H1 (cell line): ENCODE measurements around the gene TRAPPC2L. TPM values are rescaled to one million over a fixed set of nuclear protein-coding genes. Genes with fewer than 3 reads are reported as not detected.

Experiments
- CTCF ChIA-PET: fragments of 300-600 bp; sonication (Branson Sonifier 250); formaldehyde crosslinking; loops from one replicate; lab custom pipeline; 2021; ENCODE audit not compliant: partially characterized antibody; lab: Charles Lee
- POLR2A ChIA-PET: fragments of 300-600 bp; sonication (Branson Sonifier 250); formaldehyde crosslinking; loops from one replicate; lab custom pipeline; 2021; ENCODE audit warnings: inconsistent platforms; ENCODE audit not compliant: partially characterized antibody; lab: Charles Lee
- DNase-seq, 2 experiments: peaks; one replicate each; pipeline versions ENCODE4 v3.0.0 to v3.0.0-alpha.2; 2010 to 2022; ENCODE audit warnings: low spot score in 2 of 2, low read depth in 1 of 2, mixed read lengths in 1 of 2
- FAIRE-seq: peaks from 2 replicates; lab custom pipeline; 2011; peaks lifted over from hg19 to GRCh38; lab: Jason Lieb, UNC
- H2AFZ ChIP-seq: 2 replicates; pipeline ENCODE4 v1.8.1; 2012; ENCODE audit warnings: low read length, inconsistent platforms
- H2AK5ac ChIP-seq: 2 replicates; pipeline ENCODE4 v1.6.1; 2013; ENCODE audit warnings: low read depth, low read length
- H2BK120ac ChIP-seq: replicated peaks from 2 replicates; pipeline ENCODE3; 2013; ENCODE audit warnings: low read depth, low read length, inconsistent platforms
- H2BK12ac ChIP-seq: 2 replicates; pipeline ENCODE4 v1.6.1; 2013; ENCODE audit warnings: low read depth, low read length
- H2BK15ac ChIP-seq: 2 replicates; pipeline ENCODE4 v1.6.1; 2013; ENCODE audit warnings: low read length
- H2BK20ac ChIP-seq: 2 replicates; pipeline ENCODE4 v1.6.1; 2013; ENCODE audit warnings: low read length
- H2BK5ac ChIP-seq: 2 replicates; pipeline ENCODE4 v1.6.1; 2013; ENCODE audit warnings: low read depth, low read length
- H3K14ac ChIP-seq: 2 replicates; pipeline ENCODE4 v1.6.1; 2013; ENCODE audit warnings: inconsistent platforms; ENCODE audit not compliant: insufficient read length
- H3K18ac ChIP-seq: 2 replicates; pipeline ENCODE4 v1.6.1; 2013; ENCODE audit warnings: low read length; ENCODE audit errors: extremely low read depth
- H3K23ac ChIP-seq: 2 replicates; pipeline ENCODE4 v1.6.1; 2013; ENCODE audit warnings: inconsistent platforms; ENCODE audit not compliant: insufficient read length
- H3K23me2 ChIP-seq: 2 replicates; pipeline ENCODE4 v1.6.1; 2013; ENCODE audit warnings: low read depth, low read length
- H3K27ac ChIP-seq: 2 replicates; pipeline ENCODE4 v1.6.1; 2011; ENCODE audit warnings: low read depth, low read length, inconsistent platforms
- H3K27me3 ChIP-seq, 4 experiments: replicated peaks in 1 of 4; 1 replicate in 1 of 4; 2 replicates in 3 of 4; pipeline versions ENCODE4 v1.6.1 to v1.8.1; 2011 to 2013; ENCODE audit warnings: low read length in 3 of 4, mild to moderate bottlenecking in 3 of 4, inconsistent platforms in 2 of 4, mixed read lengths in 2 of 4, moderate library complexity in 1 of 4; ENCODE audit not compliant: control insufficient read depth in 3 of 4, insufficient read depth in 3 of 4; ENCODE audit errors: extremely low read depth in 1 of 4
- H3K36me3 ChIP-seq, 4 experiments: 2 replicates each; pipeline versions ENCODE4 v1.6.1 to v1.8.1; 2011 to 2013; ENCODE audit warnings: mild to moderate bottlenecking in 4 of 4, low read length in 3 of 4, moderate library complexity in 2 of 4, control low read depth in 1 of 4, inconsistent platforms in 1 of 4; ENCODE audit not compliant: insufficient read depth in 4 of 4, control insufficient read depth in 2 of 4
- H3K4ac ChIP-seq: replicated peaks from 2 replicates; pipeline ENCODE3; 2013; ENCODE audit warnings: low read length, low read depth, mixed read lengths, inconsistent platforms; ENCODE audit not compliant: insufficient read length
- H3K4me1 ChIP-seq, 4 experiments: replicated peaks in 1 of 4; 1 replicate in 1 of 4; 2 replicates in 3 of 4; pipeline versions ENCODE4 v1.6.1 to v1.8.1; 2011 to 2013; ENCODE audit warnings: low read length in 3 of 4, inconsistent platforms in 2 of 4, mixed read lengths in 1 of 4; ENCODE audit not compliant: insufficient read depth in 4 of 4, control insufficient read depth in 3 of 4
- H3K4me2 ChIP-seq, 2 experiments: 2 replicates each; pipeline versions ENCODE4 v1.6.1 to v1.8.1; 2011 to 2013; ENCODE audit warnings: low read depth in 2 of 2, low read length in 2 of 2, control low read depth in 1 of 2, inconsistent platforms in 1 of 2, mild to moderate bottlenecking in 1 of 2; ENCODE audit not compliant: insufficient read depth in 1 of 2
- H3K4me3 ChIP-seq, 4 experiments: fragments of 200-600, 300-600 bp in 1 of 4; sonication (generic), shearing (Covaris generic), sonication (Bioruptor Twin) in 1 of 4; 2 replicates each; pipeline versions ENCODE4 v1.5.1 to v1.8.1; 2011 to 2016; ENCODE audit warnings: low read length in 4 of 4, low read depth in 3 of 4, control low read depth in 2 of 4, inconsistent platforms in 2 of 4, mild to moderate bottlenecking in 2 of 4, mixed read lengths in 1 of 4, moderate library complexity in 1 of 4; ENCODE audit not compliant: insufficient read depth in 2 of 4; ENCODE audit errors: extremely low read depth in 1 of 4
- H3K56ac ChIP-seq: replicated peaks from 2 replicates; pipeline ENCODE3; 2013; ENCODE audit warnings: low read depth, mild to moderate bottlenecking, mixed read lengths, low read length, inconsistent platforms; ENCODE audit not compliant: insufficient read length
- H3K79me1 ChIP-seq: 2 replicates; pipeline ENCODE4 v1.6.1; 2013; ENCODE audit warnings: low read depth, low read length, control low read depth
- H3K79me2 ChIP-seq, 2 experiments: 2 replicates each; pipeline versions ENCODE4 v1.6.1 to v1.8.1; 2012 to 2013; ENCODE audit warnings: low read length in 2 of 2, mild to moderate bottlenecking in 2 of 2, inconsistent platforms in 1 of 2; ENCODE audit not compliant: insufficient read depth in 2 of 2, control insufficient read depth in 1 of 2
- H3K9ac ChIP-seq, 4 experiments: replicated peaks in 1 of 4; 1 replicate in 1 of 4; 2 replicates in 3 of 4; pipeline versions ENCODE4 v1.6.1 to v1.8.1; 2011 to 2013; ENCODE audit warnings: low read depth in 3 of 4, low read length in 3 of 4, control low read depth in 2 of 4, mild to moderate bottlenecking in 2 of 4, moderate library complexity in 2 of 4, inconsistent platforms in 1 of 4; ENCODE audit errors: extremely low read depth in 1 of 4
- H3K9me3 ChIP-seq, 2 experiments: 2 replicates each; pipeline versions ENCODE4 v1.6.1 to v1.8.1; 2012 to 2013; ENCODE audit warnings: mild to moderate bottlenecking in 2 of 2, moderate library complexity in 2 of 2, control low read depth in 1 of 2, inconsistent platforms in 1 of 2, low read depth in 1 of 2, low read length in 1 of 2, mixed read lengths in 1 of 2; ENCODE audit not compliant: insufficient read depth in 2 of 2
- H4K20me1 ChIP-seq, 2 experiments: replicated peaks in 1 of 2; 2 replicates each; pipeline versions ENCODE3 to v1.8.1; 2011 to 2013; ENCODE audit warnings: inconsistent platforms in 2 of 2, low read length in 2 of 2, mild to moderate bottlenecking in 1 of 2; ENCODE audit not compliant: insufficient read depth in 2 of 2, control insufficient read depth in 1 of 2
- H4K5ac ChIP-seq: 2 replicates; pipeline ENCODE4 v1.6.1; 2013; ENCODE audit warnings: low read length, low read depth, mixed read lengths, inconsistent platforms; ENCODE audit not compliant: insufficient read length
- H4K8ac ChIP-seq: 2 replicates; pipeline ENCODE4 v1.8.0; 2013; ENCODE audit warnings: mild to moderate bottlenecking, moderate library complexity, low read length, inconsistent platforms; ENCODE audit not compliant: insufficient read depth; ENCODE audit errors: extremely low read depth
- H4K91ac ChIP-seq: replicated peaks from 2 replicates; pipeline ENCODE3; 2013; ENCODE audit warnings: low read length, mixed read lengths, inconsistent platforms; ENCODE audit not compliant: insufficient read length
- CREB1 ChIP-seq: IDR thresholded peaks from 2 replicates; pipeline ENCODE4 v1.6.1; 2012; ENCODE audit warnings: inconsistent platforms
- GABPA ChIP-seq: IDR thresholded peaks from 2 replicates; pipeline ENCODE4 v1.6.1; 2011; ENCODE audit warnings: mild to moderate bottlenecking, low read length, moderate library complexity, borderline replicate concordance; ENCODE audit not compliant: insufficient read depth
- JUND ChIP-seq: IDR thresholded peaks from 2 replicates; pipeline ENCODE4 v1.6.1; 2011; ENCODE audit warnings: mild to moderate bottlenecking, improper control_type of control experiment, low read length
- RAD21 ChIP-seq, 2 experiments: IDR thresholded peaks in 1 of 2; conservative IDR thresholded peaks in 1 of 2; 2 replicates each; pipeline ENCODE4 v1.6.1; 2011; ENCODE audit warnings: low read depth in 2 of 2, low read length in 2 of 2, improper control_type of control experiment in 1 of 2, inconsistent platforms in 1 of 2, mild to moderate bottlenecking in 1 of 2, moderate library complexity in 1 of 2
- SIN3A ChIP-seq, 2 experiments: IDR thresholded peaks in 1 of 2; conservative IDR thresholded peaks in 1 of 2; 2 replicates each; pipeline ENCODE4 v1.6.1; 2011 to 2012; ENCODE audit warnings: low read length in 2 of 2, improper control_type of control experiment in 1 of 2, low read depth in 1 of 2, mild to moderate bottlenecking in 1 of 2
- WGBS, 2 experiments: shearing (Covaris generic) in 1 of 2; methylation state at CpG; one replicate each; pipeline versions ENCODE4 v1.1.6 to v1.1.7; 2013 to 2015; ENCODE audit warnings: low lambda C conversion rate in 2 of 2, mixed read lengths in 2 of 2, inconsistent platforms in 1 of 2, low coverage in 1 of 2, missing lambda C conversion rate in 1 of 2; ENCODE audit not compliant: insufficient replicate concordance in 2 of 2, insufficient coverage in 1 of 2, insufficient read length in 1 of 2; ENCODE audit errors: extremely low coverage in 1 of 2, missing lambda C conversion rate in 1 of 2; 5-methylcytosine and 5-hydroxymethylcytosine counted together
- polyA plus RNA-seq, 7 experiments: library from polyadenylated mRNA; depleted of rRNA in 3 of 7; stranded (reverse) in 5 of 7; unstranded in 2 of 7; fragments of >200 nt in 5 of 7; fragments of 200-250 nt in 2 of 7; gene quantifications; 1 replicate in 5 of 7; 2 replicates in 1 of 7; 4 replicates in 1 of 7; pipeline versions ENCODE4 v1.2.1 to v1.2.3, GENCODE V29; 2011 to 2013; ENCODE audit warnings: missing spikeins in 2 of 7, mixed read lengths in 2 of 7
- total RNA-seq: library from RNA; stranded (reverse); fragmentation: NEBNext Ultra II Directional; extraction: Animal tissue kit (Norgen Biotek cat#: 25700); gene quantifications from 2 replicates; pipeline ENCODE4 v1.2.1, GENCODE V29; 2021
- TF ChIP-seq, protein P1 (sequence below), 3 experiments: IDR thresholded peaks; 1 replicate in 2 of 3; 2 replicates in 1 of 3; pipeline versions ENCODE4 v1.5.1 to v1.6.1; 2011; ENCODE audit warnings: low read length in 3 of 3, mild to moderate bottlenecking in 3 of 3, inconsistent platforms in 2 of 3, low read depth in 1 of 3, moderate library complexity in 1 of 3; ENCODE audit not compliant: insufficient read depth in 1 of 3; ENCODE audit errors: control extremely low read depth in 1 of 3

The TRAPPC2L gene
- total and polyA plus RNA-seq, 2 of the 8 experiments (the other 6 are each of a cell fraction or from before 2014, with no cell fraction given) = 98.7 to 133 TPM

GRCh38 chr16:88857728-88858339 is 907 bp downstream of the TRAPPC2L start:
- Histone ChIP-seq H3K79me2 (peaks cover 0 to 12% of the 10 kb centered on the region in 2 experiments; a peak in 1 of 4 replicates), H3K4me2 (peak overlapping the region; percentile 49 to 100), H3K9me3 (no peaks in the 10 kb centered on the region), H3K36me3 (peaks cover 11 to 21% (median 15%) of the 10 kb centered on the region in 4 experiments), H3K27me3 (no peaks in the 10 kb centered on the region), H3K27ac (no peak overlapping the region), H3K18ac (no peak overlapping the region), H2AK5ac (no peak overlapping the region), H3K9ac (peak overlapping the region; percentile 56 to 77 (median 73); a peak in 6 of 7 replicates), H3K4ac (no peak overlapping the region), H2BK120ac (no peak overlapping the region), H3K4me1 (peaks cover 0 to 5% (median 3%) of the 10 kb centered on the region in 4 experiments; a peak in 5 of 7 replicates), H4K20me1 (peaks cover 4 to 10% of the 10 kb centered on the region in 2 experiments), H2BK15ac (no peak overlapping the region), H3K79me1 (peaks cover 4% of the 10 kb centered on the region; the same call in 1 of the 2 replicates), H4K91ac (no peak overlapping the region), H2BK12ac (no peak overlapping the region), H2BK5ac (no peak overlapping the region), H2BK20ac (no peak overlapping the region), H3K14ac (no peak overlapping the region), H2AFZ (no peak overlapping the region), H3K23me2 (peaks cover 2% of the 10 kb centered on the region), H3K4me3 (peak overlapping the region; percentile 60 to 96 (median 92)), H4K8ac (peak overlapping the region; percentile 99; the same call in 1 of the 2 replicates), H3K23ac (no peak overlapping the region), H4K5ac (no peak overlapping the region), H3K56ac (no peak overlapping the region)
- 28% methylated on average over 12 of the region's 12 CpGs; no CpG with 5 or more reads in 1 of the 2 experiments for WGBS, 2 experiments
- ChIA-PET POLR2A (interaction anchor here (0.6 to 3.4 kb wide), 10 partner anchors 8 to 298 kb away, joined by 3 to 25 read pairs (median 4); partner anchors contain the start of gene APRT), CTCF (interaction anchor here (0.6 to 4.1 kb wide), 29 partner anchors 9 to 316 kb away, joined by 3 to 29 read pairs (median 5); partner anchors contain the start of genes APRT and PABPN1L)
- TF ChIP-seq JUND = no peak
- peak; percentile 45 to 54 for TF ChIP-seq RAD21 (IDR thresholded peaks at IDR 0.05 in 1 of 2, conservative IDR thresholded peaks at IDR 0.05 in 1 of 2; ENCODE audit: low read depth in 2 of 2, low read length in 2 of 2)
- no peak for TF ChIP-seq GABPA
- TF ChIP-seq SIN3A (conservative IDR thresholded peaks at IDR 0.05 in 1 of 2, IDR thresholded peaks at IDR 0.05 in 1 of 2; ENCODE audit: low read depth in 1 of 2, low read length in 2 of 2) = peak in 1 of 2 experiments; percentile 75; a peak in 2 of 4 replicates
- TF ChIP-seq CREB1 = 0 out of 2 replicates have a peak, but pooled peaks have one; percentile 11
- TF ChIP-seq, protein P1, sequence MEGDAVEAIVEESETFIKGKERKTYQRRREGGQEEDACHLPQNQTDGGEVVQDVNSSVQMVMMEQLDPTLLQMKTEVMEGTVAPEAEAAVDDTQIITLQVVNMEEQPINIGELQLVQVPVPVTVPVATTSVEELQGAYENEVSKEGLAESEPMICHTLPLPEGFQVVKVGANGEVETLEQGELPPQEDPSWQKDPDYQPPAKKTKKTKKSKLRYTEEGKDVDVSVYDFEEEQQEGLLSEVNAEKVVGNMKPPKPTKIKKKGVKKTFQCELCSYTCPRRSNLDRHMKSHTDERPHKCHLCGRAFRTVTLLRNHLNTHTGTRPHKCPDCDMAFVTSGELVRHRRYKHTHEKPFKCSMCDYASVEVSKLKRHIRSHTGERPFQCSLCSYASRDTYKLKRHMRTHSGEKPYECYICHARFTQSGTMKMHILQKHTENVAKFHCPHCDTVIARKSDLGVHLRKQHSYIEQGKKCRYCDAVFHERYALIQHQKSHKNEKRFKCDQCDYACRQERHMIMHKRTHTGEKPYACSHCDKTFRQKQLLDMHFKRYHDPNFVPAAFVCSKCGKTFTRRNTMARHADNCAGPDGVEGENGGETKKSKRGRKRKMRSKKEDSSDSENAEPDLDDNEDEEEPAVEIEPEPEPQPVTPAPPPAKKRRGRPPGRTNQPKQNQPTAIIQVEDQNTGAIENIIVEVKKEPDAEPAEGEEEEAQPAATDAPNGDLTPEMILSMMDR (IDR thresholded peaks at IDR 0.05; ENCODE audit: control extremely low read depth in 1 of 3, insufficient read depth in 1 of 3, low read depth in 1 of 3, low read length in 3 of 3) = peak; percentile 60 to 76 (median 73)
- FAIRE-seq (no peak), DNase-seq (peak; percentile 27 to 80)
